OCI-LY7 (cell line): ENCODE measurements around the gene SREBF1. TPM values are rescaled to one million over a fixed set of nuclear protein-coding genes. Genes with fewer than 3 reads are reported as not detected.

Experiments used
- BruUV-seq: library from RNA; stranded (reverse); fragments of 400-500 nt; replicated peaks from 2 replicates; lab custom pipeline; 2021; lab: Mats Ljungman, UMichigan
- CTCF ChIA-PET: fragments of 300-600 bp; sonication (Branson Sonifier 250); formaldehyde crosslinking; loops from one replicate; lab custom pipeline; 2022; ENCODE audit warnings: antibody characterized with exemption; ENCODE audit not compliant: unreplicated experiment; lab: Charles Lee
- POLR2A ChIA-PET: fragments of 300-600 bp; sonication (Branson Sonifier 250); formaldehyde crosslinking; loops from one replicate; lab custom pipeline; 2022; ENCODE audit warnings: antibody characterized with exemption; lab: Charles Lee
- DNase-seq: peaks from one replicate; pipeline ENCODE4 v3.0.0-alpha.2; 2015; ENCODE audit warnings: low spot score
- H2AFZ ChIP-seq: fragments of 200-600 bp; sonication (generic), shearing (Covaris generic); 2 replicates; pipeline ENCODE4 v1.6.1; 2014; ENCODE audit warnings: mild to moderate bottlenecking, antibody characterized with exemption, low read length, moderate library complexity
- H3K27ac ChIP-seq: fragments of 200-600 bp; sonication (generic); 2 replicates; pipeline ENCODE4 v1.5.1; 2014; ENCODE audit warnings: mixed run types, low read depth, mild to moderate bottlenecking, moderate library complexity, low read length, inconsistent platforms; ENCODE audit not compliant: poor library complexity, severe bottlenecking
- H3K36me3 ChIP-seq: fragments of 200-600 bp; sonication (generic); 2 replicates; pipeline ENCODE4 v1.6.1; 2014; ENCODE audit warnings: mild to moderate bottlenecking, antibody characterized with exemption, low read length, moderate library complexity, mixed read lengths; ENCODE audit not compliant: insufficient read depth
- H3K4me1 ChIP-seq: fragments of 200-600 bp; sonication (generic); 2 replicates; pipeline ENCODE4 v1.5.1; 2014; ENCODE audit warnings: mild to moderate bottlenecking, low read length; ENCODE audit not compliant: insufficient read depth, poor library complexity, severe bottlenecking
- H3K4me2 ChIP-seq: fragments of 200-600 bp; sonication (generic); 2 replicates; pipeline ENCODE4 v1.6.1; 2014; ENCODE audit warnings: mild to moderate bottlenecking, low read length
- H3K4me3 ChIP-seq: fragments of 200-600 bp; sonication (generic); 2 replicates; pipeline ENCODE4 v1.5.1; 2014; ENCODE audit warnings: mild to moderate bottlenecking, low read depth, low read length; ENCODE audit not compliant: poor library complexity, severe bottlenecking
- H3K79me2 ChIP-seq: fragments of 200-600 bp; sonication (generic); 2 replicates; pipeline ENCODE4 v1.6.1; 2016; ENCODE audit warnings: low read depth, mild to moderate bottlenecking, low read length, moderate library complexity, mixed read lengths; ENCODE audit not compliant: insufficient read depth
- H3K9me2 ChIP-seq: fragments of 200-600 bp; sonication (generic); 2 replicates; pipeline ENCODE4 v1.6.1; 2016; ENCODE audit warnings: mild to moderate bottlenecking, low read length, mixed read lengths; ENCODE audit not compliant: insufficient read depth
- H3K9me3 ChIP-seq: fragments of 200-600 bp; sonication (generic); 2 replicates; pipeline ENCODE4 v1.6.1; 2014; ENCODE audit warnings: mild to moderate bottlenecking, mixed run types, low read length, mixed read lengths
- H4K20me1 ChIP-seq: fragments of 200-600 bp; sonication (generic); 2 replicates; pipeline ENCODE4 v1.6.1; 2014; ENCODE audit warnings: mild to moderate bottlenecking, antibody characterized with exemption, low read length, moderate library complexity, mixed read lengths; ENCODE audit not compliant: insufficient read depth
- EZH2phosphoT487 ChIP-seq: fragments of 200-600 bp; sonication (generic); IDR thresholded peaks from 2 replicates; pipeline ENCODE4 v1.6.1; 2018; ENCODE audit warnings: low read depth, borderline replicate concordance, mild to moderate bottlenecking, mixed run types, antibody characterized with exemption, low read length, moderate library complexity, mixed read lengths
- intact Hi-C: fragments of 100-400 bp; cut with micrococcal nuclease; formaldehyde crosslinking; loops from one replicate; pipeline ENCODE4 v1.10.0; 2022; ENCODE audit not compliant: unreplicated experiment
- total RNA-seq, 2 experiments: library from RNA; depleted of rRNA in 1 of 2; stranded (reverse); fragments of >200 nt in 1 of 2; shearing (Covaris generic) in 1 of 2; gene quantifications; 2 replicates each; pipeline ENCODE4 v1.2.3, GENCODE V29; 2014 to 2022
- TF ChIP-seq, protein P1 (sequence below): fragments of 200-600 bp; sonication (generic); conservative IDR thresholded peaks from 2 replicates; pipeline ENCODE4 v1.5.1; 2014; ENCODE audit warnings: mild to moderate bottlenecking, antibody characterized with exemption, low read length, moderate library complexity, mixed read lengths

Gene SREBF1
- total RNA-seq, 2 experiments from 2014 or later: 70.4 to 187 TPM

DNA sequence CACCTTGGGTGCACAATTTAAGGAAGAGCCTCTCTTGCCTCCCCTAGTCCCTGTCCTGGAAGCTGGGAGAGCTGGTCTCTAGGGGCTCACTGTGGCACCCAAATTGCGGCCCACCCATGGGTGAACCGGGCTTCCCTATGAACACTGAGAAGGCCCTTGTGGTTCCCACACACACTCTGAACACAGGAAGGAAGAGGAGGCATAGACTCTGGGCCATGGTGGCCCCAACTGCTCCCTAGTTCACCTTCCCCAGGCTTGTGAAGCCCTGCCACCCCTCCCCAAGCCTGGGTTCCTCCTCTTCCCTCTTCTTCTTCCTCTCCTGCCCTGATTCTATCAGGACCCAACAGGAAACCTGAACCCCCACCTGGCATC is 10.5 kb downstream of the SREBF1 start:
- Histone ChIP-seq H3K4me1 (peaks cover 90% of the 10 kb centered on the region), H4K20me1 (peaks cover 16% of the 10 kb centered on the region; the same call in 1 of the 2 replicates), H2AFZ (no peak overlapping the region), H3K9me2 (no peaks in the 10 kb centered on the region), H3K4me2 (peak overlapping the region; percentile 45; the same call in 1 of the 2 replicates), H3K9me3 (no peaks in the 10 kb centered on the region), H3K4me3 (no peak overlapping the region), H3K79me2 (peaks cover 47% of the 10 kb centered on the region), H3K36me3 (peaks cover 29% of the 10 kb centered on the region; the same call in 1 of the 2 replicates), H3K27ac (peak overlapping the region; percentile 67)
- no peak for TF ChIP-seq EZH2phosphoT487
- TF ChIP-seq, protein P1, sequence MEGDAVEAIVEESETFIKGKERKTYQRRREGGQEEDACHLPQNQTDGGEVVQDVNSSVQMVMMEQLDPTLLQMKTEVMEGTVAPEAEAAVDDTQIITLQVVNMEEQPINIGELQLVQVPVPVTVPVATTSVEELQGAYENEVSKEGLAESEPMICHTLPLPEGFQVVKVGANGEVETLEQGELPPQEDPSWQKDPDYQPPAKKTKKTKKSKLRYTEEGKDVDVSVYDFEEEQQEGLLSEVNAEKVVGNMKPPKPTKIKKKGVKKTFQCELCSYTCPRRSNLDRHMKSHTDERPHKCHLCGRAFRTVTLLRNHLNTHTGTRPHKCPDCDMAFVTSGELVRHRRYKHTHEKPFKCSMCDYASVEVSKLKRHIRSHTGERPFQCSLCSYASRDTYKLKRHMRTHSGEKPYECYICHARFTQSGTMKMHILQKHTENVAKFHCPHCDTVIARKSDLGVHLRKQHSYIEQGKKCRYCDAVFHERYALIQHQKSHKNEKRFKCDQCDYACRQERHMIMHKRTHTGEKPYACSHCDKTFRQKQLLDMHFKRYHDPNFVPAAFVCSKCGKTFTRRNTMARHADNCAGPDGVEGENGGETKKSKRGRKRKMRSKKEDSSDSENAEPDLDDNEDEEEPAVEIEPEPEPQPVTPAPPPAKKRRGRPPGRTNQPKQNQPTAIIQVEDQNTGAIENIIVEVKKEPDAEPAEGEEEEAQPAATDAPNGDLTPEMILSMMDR: no peak
- ChIA-PET POLR2A (interaction anchor here (0.6 to 3.0 kb wide), 3 partner anchors 10 to 136 kb away, joined by 4 to 10 read pairs (median 4); partner anchors contain the start of gene SREBF1), CTCF (no interaction called here)
- no peak for DNase-seq
- BruUV-seq: no TSS peak
- intact Hi-C loops: no loop called here

DNA sequence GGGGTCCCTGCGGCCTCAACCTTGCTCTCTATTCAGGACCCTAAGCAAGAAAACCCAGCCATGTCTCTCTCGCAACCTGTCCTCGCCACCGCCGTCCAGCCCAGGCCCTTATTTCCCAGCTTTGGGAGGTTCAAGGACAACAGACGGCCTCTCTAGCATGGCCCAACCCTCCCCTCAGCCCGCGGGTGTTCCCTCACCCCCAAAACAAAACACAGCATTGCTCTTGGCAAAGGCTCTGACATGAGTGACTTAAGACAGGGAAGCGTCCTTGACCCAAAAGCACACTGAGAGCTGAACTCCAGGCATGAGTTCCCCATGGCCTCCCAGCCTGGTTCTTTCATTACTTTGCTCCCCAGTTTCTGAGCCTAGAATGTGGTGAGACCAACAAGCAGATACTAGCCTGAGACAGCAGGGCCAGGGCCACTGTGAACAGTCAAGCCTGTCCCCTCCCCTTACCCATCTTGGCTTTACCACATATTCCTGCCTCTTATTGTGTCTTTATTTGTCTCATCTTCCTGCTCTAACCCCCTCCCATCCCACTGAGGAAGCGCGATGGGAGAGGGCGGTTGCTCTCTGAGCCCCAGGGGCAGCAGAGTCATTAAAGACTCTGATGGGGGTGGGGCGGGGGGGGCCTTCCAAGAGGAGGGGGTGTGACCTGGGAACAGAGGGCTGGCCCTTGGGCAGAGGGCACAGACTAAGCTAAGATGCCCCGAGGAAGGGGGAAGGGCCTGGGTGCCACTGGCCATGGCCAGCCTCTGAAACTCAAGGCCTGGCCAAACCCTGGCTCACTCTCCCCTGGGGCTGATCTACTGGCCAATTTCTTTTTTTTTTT is 11.8 kb downstream of the SREBF1 start:
- peaks cover 50% of the 10 kb centered on the region for H3K79me2 ChIP-seq

More for the DNA sequence above, 11.8 kb downstream of the SREBF1 start:
- Histone ChIP-seq H2AFZ (no peak overlapping the region), H3K36me3 (peaks cover 39% of the 10 kb centered on the region; the same call in 1 of the 2 replicates), H3K27ac (peak overlapping the region; percentile 87), H3K4me1 (peaks cover 93% of the 10 kb centered on the region), H3K9me3 (no peaks in the 10 kb centered on the region), H3K4me3 (peak overlapping the region; percentile 61), H3K9me2 (no peaks in the 10 kb centered on the region), H3K4me2 (peak overlapping the region; percentile 88), H4K20me1 (peaks cover 21% of the 10 kb centered on the region; the same call in 1 of the 2 replicates)
- ChIA-PET POLR2A (interaction anchor here (3.0 kb wide), 1 partner anchor 11 kb away, joined by 10 read pairs; the partner anchor contains the start of gene SREBF1), CTCF (no interaction called here)
- no TSS peak for BruUV-seq
- no peak for DNase-seq
- intact Hi-C loops: loop anchor here (5.0 kb wide), 1 partner anchor 212 kb away; the partner anchor contains the start of genes ATPAF2 and GID4
- TF ChIP-seq EZH2phosphoT487: no peak
- TF ChIP-seq, protein P1: no peak
